SK-N-SH (cell line): ENCODE data around the gene GULP1.

Source experiments
- EP300 ChIP-seq, 2 experiments: IDR thresholded peaks; 2 replicates each; pipeline versions ENCODE4 v1.4.0 to v1.6.1; 2012; ENCODE audit warnings: borderline replicate concordance in 1 of 2, low read depth in 1 of 2, low read length in 1 of 2
- EZH2phosphoT487 ChIP-seq: fragments of 200-600 bp; sonication (generic); IDR thresholded peaks from 2 replicates; pipeline ENCODE4 v1.6.1; 2017; ENCODE audit warnings: low read depth, mixed run types, mild to moderate bottlenecking, antibody characterized with exemption, moderate library complexity, borderline replicate concordance
- MEF2A ChIP-seq: IDR thresholded peaks from 2 replicates; pipeline ENCODE4 v1.4.0; 2012; ENCODE audit warnings: low read depth, borderline replicate concordance
- YY1 ChIP-seq: IDR thresholded peaks from 2 replicates; pipeline ENCODE4 v1.4.0; 2012; ENCODE audit warnings: low read depth, mild to moderate bottlenecking
- TF ChIP-seq, protein P1 (sequence below): fragments of 200-600 bp; sonication (generic); IDR thresholded peaks from 2 replicates; pipeline ENCODE4 v1.6.1; 2017; ENCODE audit warnings: antibody characterized with exemption, mild to moderate bottlenecking, moderate library complexity
- TF ChIP-seq, protein P2 (sequence below): IDR thresholded peaks from 2 replicates; pipeline ENCODE4 v1.4.0; 2012; ENCODE audit warnings: low read depth, borderline replicate concordance

DNA sequence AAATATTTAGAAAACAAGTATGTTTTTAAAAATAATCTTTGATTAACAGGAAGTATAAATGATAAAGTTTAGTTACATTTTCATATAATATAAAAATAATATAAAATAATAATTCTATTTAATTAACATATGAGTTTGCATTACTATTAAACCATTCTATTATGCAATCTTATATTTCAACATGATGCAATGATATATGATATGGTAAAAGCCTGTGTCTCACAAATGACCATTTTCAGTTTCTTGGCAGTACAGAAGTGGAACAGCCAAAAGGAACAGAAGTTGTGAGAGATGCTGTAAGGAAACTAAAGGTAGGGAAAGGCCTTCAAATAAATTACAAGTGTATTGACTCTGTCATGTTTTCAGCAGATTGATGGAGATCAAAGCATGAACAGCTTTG lies 230.8 kb downstream of the GULP1 start:
- TF ChIP-seq EZH2phosphoT487, result no peak
- TF ChIP-seq, protein P1, sequence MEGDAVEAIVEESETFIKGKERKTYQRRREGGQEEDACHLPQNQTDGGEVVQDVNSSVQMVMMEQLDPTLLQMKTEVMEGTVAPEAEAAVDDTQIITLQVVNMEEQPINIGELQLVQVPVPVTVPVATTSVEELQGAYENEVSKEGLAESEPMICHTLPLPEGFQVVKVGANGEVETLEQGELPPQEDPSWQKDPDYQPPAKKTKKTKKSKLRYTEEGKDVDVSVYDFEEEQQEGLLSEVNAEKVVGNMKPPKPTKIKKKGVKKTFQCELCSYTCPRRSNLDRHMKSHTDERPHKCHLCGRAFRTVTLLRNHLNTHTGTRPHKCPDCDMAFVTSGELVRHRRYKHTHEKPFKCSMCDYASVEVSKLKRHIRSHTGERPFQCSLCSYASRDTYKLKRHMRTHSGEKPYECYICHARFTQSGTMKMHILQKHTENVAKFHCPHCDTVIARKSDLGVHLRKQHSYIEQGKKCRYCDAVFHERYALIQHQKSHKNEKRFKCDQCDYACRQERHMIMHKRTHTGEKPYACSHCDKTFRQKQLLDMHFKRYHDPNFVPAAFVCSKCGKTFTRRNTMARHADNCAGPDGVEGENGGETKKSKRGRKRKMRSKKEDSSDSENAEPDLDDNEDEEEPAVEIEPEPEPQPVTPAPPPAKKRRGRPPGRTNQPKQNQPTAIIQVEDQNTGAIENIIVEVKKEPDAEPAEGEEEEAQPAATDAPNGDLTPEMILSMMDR, result no peak
- TF ChIP-seq MEF2A, result no peak
- TF ChIP-seq, protein P2, sequence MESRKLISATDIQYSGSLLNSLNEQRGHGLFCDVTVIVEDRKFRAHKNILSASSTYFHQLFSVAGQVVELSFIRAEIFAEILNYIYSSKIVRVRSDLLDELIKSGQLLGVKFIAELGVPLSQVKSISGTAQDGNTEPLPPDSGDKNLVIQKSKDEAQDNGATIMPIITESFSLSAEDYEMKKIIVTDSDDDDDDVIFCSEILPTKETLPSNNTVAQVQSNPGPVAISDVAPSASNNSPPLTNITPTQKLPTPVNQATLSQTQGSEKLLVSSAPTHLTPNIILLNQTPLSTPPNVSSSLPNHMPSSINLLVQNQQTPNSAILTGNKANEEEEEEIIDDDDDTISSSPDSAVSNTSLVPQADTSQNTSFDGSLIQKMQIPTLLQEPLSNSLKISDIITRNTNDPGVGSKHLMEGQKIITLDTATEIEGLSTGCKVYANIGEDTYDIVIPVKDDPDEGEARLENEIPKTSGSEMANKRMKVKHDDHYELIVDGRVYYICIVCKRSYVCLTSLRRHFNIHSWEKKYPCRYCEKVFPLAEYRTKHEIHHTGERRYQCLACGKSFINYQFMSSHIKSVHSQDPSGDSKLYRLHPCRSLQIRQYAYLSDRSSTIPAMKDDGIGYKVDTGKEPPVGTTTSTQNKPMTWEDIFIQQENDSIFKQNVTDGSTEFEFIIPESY, result no peak
- TF ChIP-seq EP300 (IDR thresholded peaks at IDR 0.05; ENCODE audit: borderline replicate concordance in 1 of 2, low read depth in 1 of 2, low read length in 1 of 2), result no peak
- TF ChIP-seq YY1, result no peak
